WTC11 (cell line): ENCODE data around the gene ADAMTS10. TPM values are rescaled to one million over a fixed set of nuclear protein-coding genes. Genes with fewer than 3 reads are reported as not detected.

ENCODE experiments used
- ATAC-seq: fragments of 200-7000 bp; cut with Tn5 transposase; 2 replicates; pipeline ENCODE4 v1.10.0; 2021; ENCODE audit warnings: mild to moderate bottlenecking, moderate library complexity
- CTCF ChIA-PET: fragments of 300-600 bp; sonication (Branson Sonifier 250); formaldehyde crosslinking; loops from one replicate; lab custom pipeline; 2021; ENCODE audit warnings: antibody characterized with exemption; lab: Charles Lee
- POLR2A ChIA-PET: fragments of 350-600 bp; sonication (Branson Sonifier 250); formaldehyde crosslinking; loops from one replicate; lab custom pipeline; 2021; ENCODE audit warnings: antibody characterized with exemption; lab: Charles Lee
- DNase-seq: peaks from one replicate; pipeline ENCODE4 v3.0.0; 2021; ENCODE audit warnings: low spot score
- H3K27ac Mint-ChIP-seq: 2 replicates; pipeline ENCODE4 v1.8.0; 2021; ENCODE audit warnings: mixed read lengths
- H3K27me3 Mint-ChIP-seq: 2 replicates; pipeline ENCODE4 v1.8.0; 2021; ENCODE audit warnings: low read depth, mild to moderate bottlenecking, moderate library complexity, mixed read lengths
- H3K36me3 Mint-ChIP-seq: 2 replicates; pipeline ENCODE4 v1.8.0; 2021; ENCODE audit warnings: mixed read lengths
- H3K4me1 Mint-ChIP-seq: 2 replicates; pipeline ENCODE4 v1.8.0; 2022; ENCODE audit warnings: mixed read lengths
- H3K4me3 Mint-ChIP-seq: 2 replicates; pipeline ENCODE4 v1.8.0; 2021; ENCODE audit warnings: mild to moderate bottlenecking, moderate library complexity, mixed read lengths
- H3K9me3 Mint-ChIP-seq: 2 replicates; pipeline ENCODE4 v1.8.0; 2021; ENCODE audit warnings: mixed read lengths
- FOXK1 ChIP-seq: sonication (generic); formaldehyde crosslinking; IDR thresholded peaks from 2 replicates; pipeline ENCODE4 v1.8.0; 2022; ENCODE audit warnings: mild to moderate bottlenecking, moderate library complexity, missing genetic modification reagents
- GRHL2 ChIP-seq: fragments of 250-450 bp; sonication (Bioruptor Pico); IDR thresholded peaks from 2 replicates; pipeline ENCODE4 v1.8.0; 2022; ENCODE audit warnings: mild to moderate bottlenecking, moderate library complexity; ENCODE audit not compliant: insufficient replicate concordance, severe bottlenecking
- IRF2 ChIP-seq: sonication (generic); formaldehyde crosslinking; IDR thresholded peaks from 2 replicates; pipeline ENCODE4 v1.8.0; 2022; ENCODE audit warnings: low read depth, missing genetic modification reagents, borderline replicate concordance
- ZBTB21 ChIP-seq: sonication (generic); formaldehyde crosslinking; IDR thresholded peaks from 2 replicates; pipeline ENCODE4 v1.8.1; 2023; ENCODE audit warnings: mild to moderate bottlenecking, missing genetic modification reagents, borderline replicate concordance
- ZNF263 ChIP-seq: sonication (generic); formaldehyde crosslinking; IDR thresholded peaks from 2 replicates; pipeline ENCODE4 v1.8.1; 2022; ENCODE audit warnings: low read depth, mild to moderate bottlenecking, moderate library complexity, missing genetic modification reagents
- ZNF317 ChIP-seq: sonication (generic); formaldehyde crosslinking; IDR thresholded peaks from 2 replicates; pipeline ENCODE4 v1.8.1; 2023; ENCODE audit warnings: low read depth, mild to moderate bottlenecking, moderate library complexity, missing genetic modification reagents, borderline replicate concordance
- ZNF423 ChIP-seq: fragments of 250-450 bp; sonication (Bioruptor Pico); IDR thresholded peaks from 2 replicates; pipeline ENCODE4 v2.1.2; 2022; ENCODE audit warnings: mild to moderate bottlenecking, moderate library complexity
- total RNA-seq: library from RNA; stranded (reverse); gene quantifications from 3 replicates; pipeline ENCODE4 v1.2.3, GENCODE V29; 2021
- TF ChIP-seq, protein P1 (sequence below): sonication (generic); formaldehyde crosslinking; IDR thresholded peaks from 2 replicates; pipeline ENCODE4 v1.8.0; 2022; ENCODE audit warnings: mild to moderate bottlenecking, missing genetic modification reagents
- TF ChIP-seq, protein P2 (sequence below): sonication (generic); formaldehyde crosslinking; IDR thresholded peaks from 2 replicates; pipeline ENCODE4 v1.8.1; 2022; ENCODE audit warnings: mild to moderate bottlenecking, moderate library complexity, missing genetic modification reagents
- TF ChIP-seq, protein P3 (sequence below): sonication (generic); formaldehyde crosslinking; IDR thresholded peaks from 2 replicates; pipeline ENCODE4 v1.8.0; 2022; ENCODE audit warnings: mild to moderate bottlenecking, missing genetic modification reagents
- TF ChIP-seq, protein P4 (sequence below): sonication (generic); formaldehyde crosslinking; IDR thresholded peaks from 2 replicates; pipeline ENCODE4 v1.8.1; 2023; ENCODE audit warnings: mild to moderate bottlenecking, missing genetic modification reagents, moderate library complexity
- TF ChIP-seq, protein P5 (sequence below): sonication (generic); formaldehyde crosslinking; IDR thresholded peaks from 2 replicates; pipeline ENCODE4 v1.8.1; 2022; ENCODE audit warnings: low read depth, mild to moderate bottlenecking, moderate library complexity, missing genetic modification reagents, borderline replicate concordance
- TF ChIP-seq, protein P6 (sequence below): sonication (generic); formaldehyde crosslinking; IDR thresholded peaks from 2 replicates; pipeline ENCODE4 v1.8.1; 2023; ENCODE audit warnings: mild to moderate bottlenecking, moderate library complexity, missing genetic modification reagents
- TF ChIP-seq, protein P7 (sequence below): sonication (generic); formaldehyde crosslinking; IDR thresholded peaks from 2 replicates; pipeline ENCODE4 v1.8.0; 2022; ENCODE audit warnings: mild to moderate bottlenecking, missing genetic modification reagents
- TF ChIP-seq, protein P8 (sequence below): sonication (generic); formaldehyde crosslinking; IDR thresholded peaks from 2 replicates; pipeline ENCODE4 v1.8.1; 2022; ENCODE audit warnings: low read depth, missing genetic modification reagents, borderline replicate concordance

Gene ADAMTS10
- total RNA-seq, 1 experiment from 2014 or later = 16.0 TPM

DNA sequence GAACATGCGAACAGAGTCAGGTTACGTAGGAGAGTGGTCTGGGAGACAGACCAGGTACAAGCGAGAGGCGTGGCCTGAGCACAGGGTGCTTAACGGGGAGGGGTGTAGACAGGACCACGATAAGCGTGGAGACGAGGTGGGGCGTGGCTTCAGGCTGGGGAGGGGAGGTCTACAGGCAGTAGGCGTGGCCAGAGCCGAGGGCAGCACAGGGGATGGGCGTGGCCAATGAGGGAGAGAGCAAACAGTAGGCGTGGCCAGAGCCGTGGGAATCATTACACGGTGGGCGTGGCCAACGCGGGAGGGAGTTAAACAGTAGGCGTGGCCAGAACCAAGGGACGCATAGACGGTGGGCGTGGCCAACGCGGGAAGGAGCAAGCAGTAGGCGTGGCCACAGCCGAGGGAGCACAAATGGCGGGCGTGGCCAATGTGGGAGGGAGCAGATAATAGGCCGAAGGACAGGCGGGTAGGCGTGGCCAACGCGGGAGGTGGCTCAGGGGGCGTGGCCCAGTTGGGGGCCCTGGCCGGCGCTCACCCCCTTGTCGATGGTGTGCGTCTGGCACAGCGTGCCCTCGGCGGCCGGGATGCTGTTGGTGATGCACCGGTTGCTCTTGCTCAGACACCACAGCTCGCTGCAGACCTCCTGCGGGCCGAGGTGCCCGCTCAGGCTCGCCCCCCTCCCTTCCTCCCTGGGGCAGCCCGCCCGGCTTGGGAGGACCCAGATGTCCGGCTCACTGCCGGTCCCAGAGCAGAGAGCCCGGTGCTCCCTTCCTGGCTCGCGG lies 18.1 kb downstream of the ADAMTS10 start (continued):
- TF ChIP-seq, protein P1, sequence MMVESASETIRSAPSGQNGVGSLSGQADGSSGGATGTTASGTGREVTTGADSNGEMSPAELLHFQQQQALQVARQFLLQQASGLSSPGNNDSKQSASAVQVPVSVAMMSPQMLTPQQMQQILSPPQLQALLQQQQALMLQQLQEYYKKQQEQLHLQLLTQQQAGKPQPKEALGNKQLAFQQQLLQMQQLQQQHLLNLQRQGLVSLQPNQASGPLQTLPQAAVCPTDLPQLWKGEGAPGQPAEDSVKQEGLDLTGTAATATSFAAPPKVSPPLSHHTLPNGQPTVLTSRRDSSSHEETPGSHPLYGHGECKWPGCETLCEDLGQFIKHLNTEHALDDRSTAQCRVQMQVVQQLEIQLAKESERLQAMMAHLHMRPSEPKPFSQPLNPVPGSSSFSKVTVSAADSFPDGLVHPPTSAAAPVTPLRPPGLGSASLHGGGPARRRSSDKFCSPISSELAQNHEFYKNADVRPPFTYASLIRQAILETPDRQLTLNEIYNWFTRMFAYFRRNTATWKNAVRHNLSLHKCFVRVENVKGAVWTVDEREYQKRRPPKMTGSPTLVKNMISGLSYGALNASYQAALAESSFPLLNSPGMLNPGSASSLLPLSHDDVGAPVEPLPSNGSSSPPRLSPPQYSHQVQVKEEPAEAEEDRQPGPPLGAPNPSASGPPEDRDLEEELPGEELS = no peak
- TF ChIP-seq ZBTB21 (CRISPR knock-in tag) = 0 out of 2 replicates have a peak, but pooled peaks have one; percentile 45
- TF ChIP-seq ZNF317 (CRISPR knock-in tag) = 0 out of 2 replicates have a peak, but pooled peaks have one; percentile 44
- TF ChIP-seq ZNF423 = no peak
- TF ChIP-seq, protein P2, sequence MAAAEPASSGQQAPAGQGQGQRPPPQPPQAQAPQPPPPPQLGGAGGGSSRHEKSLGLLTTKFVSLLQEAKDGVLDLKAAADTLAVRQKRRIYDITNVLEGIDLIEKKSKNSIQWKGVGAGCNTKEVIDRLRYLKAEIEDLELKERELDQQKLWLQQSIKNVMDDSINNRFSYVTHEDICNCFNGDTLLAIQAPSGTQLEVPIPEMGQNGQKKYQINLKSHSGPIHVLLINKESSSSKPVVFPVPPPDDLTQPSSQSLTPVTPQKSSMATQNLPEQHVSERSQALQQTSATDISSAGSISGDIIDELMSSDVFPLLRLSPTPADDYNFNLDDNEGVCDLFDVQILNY (CRISPR knock-in tag) = peak; percentile 18; the same call in 1 of the 2 replicates
- TF ChIP-seq, protein P3, sequence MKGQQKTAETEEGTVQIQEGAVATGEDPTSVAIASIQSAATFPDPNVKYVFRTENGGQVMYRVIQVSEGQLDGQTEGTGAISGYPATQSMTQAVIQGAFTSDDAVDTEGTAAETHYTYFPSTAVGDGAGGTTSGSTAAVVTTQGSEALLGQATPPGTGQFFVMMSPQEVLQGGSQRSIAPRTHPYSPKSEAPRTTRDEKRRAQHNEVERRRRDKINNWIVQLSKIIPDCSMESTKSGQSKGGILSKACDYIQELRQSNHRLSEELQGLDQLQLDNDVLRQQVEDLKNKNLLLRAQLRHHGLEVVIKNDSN (CRISPR knock-in tag) = 0 out of 2 replicates have a peak, but pooled peaks have one; percentile 20
- TF ChIP-seq IRF2 (CRISPR knock-in tag) = no peak
- peak; percentile 87 for TF ChIP-seq ZNF263 (CRISPR knock-in tag)
- TF ChIP-seq FOXK1 (CRISPR knock-in tag) = peak; percentile 18; the same call in 1 of the 2 replicates
- TF ChIP-seq GRHL2 (CRISPR knock-in tag) = no peak
- TF ChIP-seq, protein P4, sequence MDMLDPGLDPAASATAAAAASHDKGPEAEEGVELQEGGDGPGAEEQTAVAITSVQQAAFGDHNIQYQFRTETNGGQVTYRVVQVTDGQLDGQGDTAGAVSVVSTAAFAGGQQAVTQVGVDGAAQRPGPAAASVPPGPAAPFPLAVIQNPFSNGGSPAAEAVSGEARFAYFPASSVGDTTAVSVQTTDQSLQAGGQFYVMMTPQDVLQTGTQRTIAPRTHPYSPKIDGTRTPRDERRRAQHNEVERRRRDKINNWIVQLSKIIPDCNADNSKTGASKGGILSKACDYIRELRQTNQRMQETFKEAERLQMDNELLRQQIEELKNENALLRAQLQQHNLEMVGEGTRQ = peak; percentile 49; the same call in 1 of the 2 replicates
- TF ChIP-seq, protein P5, sequence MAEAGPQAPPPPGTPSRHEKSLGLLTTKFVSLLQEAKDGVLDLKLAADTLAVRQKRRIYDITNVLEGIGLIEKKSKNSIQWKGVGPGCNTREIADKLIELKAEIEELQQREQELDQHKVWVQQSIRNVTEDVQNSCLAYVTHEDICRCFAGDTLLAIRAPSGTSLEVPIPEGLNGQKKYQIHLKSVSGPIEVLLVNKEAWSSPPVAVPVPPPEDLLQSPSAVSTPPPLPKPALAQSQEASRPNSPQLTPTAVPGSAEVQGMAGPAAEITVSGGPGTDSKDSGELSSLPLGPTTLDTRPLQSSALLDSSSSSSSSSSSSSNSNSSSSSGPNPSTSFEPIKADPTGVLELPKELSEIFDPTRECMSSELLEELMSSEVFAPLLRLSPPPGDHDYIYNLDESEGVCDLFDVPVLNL (CRISPR knock-in tag) = 0 out of 2 replicates have a peak, but pooled peaks have one; percentile 46
- TF ChIP-seq, protein P6, sequence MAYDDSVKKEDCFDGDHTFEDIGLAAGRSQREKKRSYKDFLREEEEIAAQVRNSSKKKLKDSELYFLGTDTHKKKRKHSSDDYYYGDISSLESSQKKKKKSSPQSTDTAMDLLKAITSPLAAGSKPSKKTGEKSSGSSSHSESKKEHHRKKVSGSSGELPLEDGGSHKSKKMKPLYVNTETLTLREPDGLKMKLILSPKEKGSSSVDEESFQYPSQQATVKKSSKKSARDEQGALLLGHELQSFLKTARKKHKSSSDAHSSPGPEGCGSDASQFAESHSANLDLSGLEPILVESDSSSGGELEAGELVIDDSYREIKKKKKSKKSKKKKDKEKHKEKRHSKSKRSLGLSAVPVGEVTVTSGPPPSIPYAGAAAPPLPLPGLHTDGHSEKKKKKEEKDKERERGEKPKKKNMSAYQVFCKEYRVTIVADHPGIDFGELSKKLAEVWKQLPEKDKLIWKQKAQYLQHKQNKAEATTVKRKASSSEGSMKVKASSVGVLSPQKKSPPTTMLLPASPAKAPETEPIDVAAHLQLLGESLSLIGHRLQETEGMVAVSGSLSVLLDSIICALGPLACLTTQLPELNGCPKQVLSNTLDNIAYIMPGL (CRISPR knock-in tag) = no peak
- TF ChIP-seq, protein P7, sequence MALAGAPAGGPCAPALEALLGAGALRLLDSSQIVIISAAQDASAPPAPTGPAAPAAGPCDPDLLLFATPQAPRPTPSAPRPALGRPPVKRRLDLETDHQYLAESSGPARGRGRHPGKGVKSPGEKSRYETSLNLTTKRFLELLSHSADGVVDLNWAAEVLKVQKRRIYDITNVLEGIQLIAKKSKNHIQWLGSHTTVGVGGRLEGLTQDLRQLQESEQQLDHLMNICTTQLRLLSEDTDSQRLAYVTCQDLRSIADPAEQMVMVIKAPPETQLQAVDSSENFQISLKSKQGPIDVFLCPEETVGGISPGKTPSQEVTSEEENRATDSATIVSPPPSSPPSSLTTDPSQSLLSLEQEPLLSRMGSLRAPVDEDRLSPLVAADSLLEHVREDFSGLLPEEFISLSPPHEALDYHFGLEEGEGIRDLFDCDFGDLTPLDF (CRISPR knock-in tag) = no peak

DNA sequence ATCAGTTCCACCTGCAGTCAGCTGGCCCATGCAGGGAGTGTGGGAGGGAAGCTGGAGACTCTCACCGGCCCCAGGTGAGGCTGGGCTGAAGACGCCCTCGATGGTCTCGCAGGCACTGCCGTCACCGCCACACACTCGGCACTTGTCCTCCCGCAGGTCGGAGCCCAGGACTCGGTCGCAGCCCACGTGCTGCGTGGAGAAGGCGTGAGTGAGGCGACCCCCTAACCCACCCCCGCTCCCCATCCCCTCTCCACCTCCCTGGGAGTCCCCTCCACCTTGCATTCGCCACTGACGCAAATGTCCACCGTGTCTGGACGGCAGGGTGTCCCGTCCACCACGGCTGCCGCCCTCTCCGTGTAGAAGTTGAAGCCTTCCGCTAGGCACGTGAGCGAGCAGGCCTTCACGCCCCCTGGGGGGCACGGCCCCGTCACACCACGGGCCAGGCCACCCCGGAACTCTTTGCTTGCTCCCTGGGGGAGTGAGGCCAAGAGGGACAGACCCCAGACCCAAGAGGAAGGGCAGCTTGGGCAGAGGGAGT lies 21.3 kb downstream of the ADAMTS10 start:
- Mint-ChIP-seq H3K27me3 (peaks cover 49% of the 10 kb centered on the region), H3K4me1 (peaks cover 9% of the 10 kb centered on the region), H3K36me3 (peaks cover 6% of the 10 kb centered on the region; the same call in 1 of the 2 replicates), H3K4me3 (no peak overlapping the region), H3K27ac (no peak overlapping the region), H3K9me3 (peaks cover 7% of the 10 kb centered on the region)
- DNase-seq (no peak), ATAC-seq (no peak)
- CTCF ChIA-PET = interaction anchor here (0.7 to 3.7 kb wide), 3 partner anchors 8 to 26 kb away, joined by 3 to 27 read pairs (median 3); no protein-coding TSS in a partner anchor
- TF ChIP-seq, protein P8, sequence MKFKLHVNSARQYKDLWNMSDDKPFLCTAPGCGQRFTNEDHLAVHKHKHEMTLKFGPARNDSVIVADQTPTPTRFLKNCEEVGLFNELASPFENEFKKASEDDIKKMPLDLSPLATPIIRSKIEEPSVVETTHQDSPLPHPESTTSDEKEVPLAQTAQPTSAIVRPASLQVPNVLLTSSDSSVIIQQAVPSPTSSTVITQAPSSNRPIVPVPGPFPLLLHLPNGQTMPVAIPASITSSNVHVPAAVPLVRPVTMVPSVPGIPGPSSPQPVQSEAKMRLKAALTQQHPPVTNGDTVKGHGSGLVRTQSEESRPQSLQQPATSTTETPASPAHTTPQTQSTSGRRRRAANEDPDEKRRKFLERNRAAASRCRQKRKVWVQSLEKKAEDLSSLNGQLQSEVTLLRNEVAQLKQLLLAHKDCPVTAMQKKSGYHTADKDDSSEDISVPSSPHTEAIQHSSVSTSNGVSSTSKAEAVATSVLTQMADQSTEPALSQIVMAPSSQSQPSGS (CRISPR knock-in tag) = no peak
- no peak for TF ChIP-seq FOXK1 (CRISPR knock-in tag)
- POLR2A ChIA-PET = no interaction called here
